ENCODE data around the gene TNFRSF1B.
A peak's percentile ranks its signal among the peaks of the same experiment; 100 is the strongest.

- TF ChIP-seq CTCF (conservative IDR thresholded peaks at IDR 0.05 in 1 of 2, IDR thresholded peaks at IDR 0.05 in 1 of 2; ENCODE audit: extremely low read depth in 1 of 2, insufficient read depth in 1 of 2, low read depth in 1 of 2, low read length in 2 of 2) (peak in 1 of 2 donors; percentile 27), EZH2 (IDR thresholded peaks at IDR 0.05; ENCODE audit: borderline replicate concordance, low read length) (no peak)
Observed at GRCh38 chr1:12196641-12197482, 30.1 kb downstream of the TNFRSF1B start.
